Right lobe of liver (tissue), 6 donors: ENCODE results near the gene ZYG11B. TPM values are rescaled to one million over a fixed set of nuclear protein-coding genes. Genes with fewer than 3 reads are reported as not detected.

Experiments
- ATAC-seq, 4 donors: fragments of 200-7000 bp; cut with Tn5 transposase; one replicate each; pipeline ENCODE4 v1.9.1; 2020; ENCODE audit warnings: mild to moderate bottlenecking in 4 of 4, moderate library complexity in 4 of 4
- DNase-seq, 3 donors: peaks; one replicate each; pipeline ENCODE4 v3.0.0-alpha.2; 2020
- H3K27ac ChIP-seq, 3 donors: fragments of 200-600 bp; one replicate each; pipeline ENCODE4 v1.8.0; 2022
- H3K27me3 ChIP-seq, 2 donors: fragments of 200-600 bp; one replicate each; pipeline ENCODE4 v1.8.0; 2022
- H3K36me3 ChIP-seq, 4 donors: fragments of 200-600 bp; sonication (generic) in 1 of 4; one replicate each; pipeline versions ENCODE4 v1.5.1 to v1.8.0; 2017 to 2022; ENCODE audit warnings: control low read depth in 1 of 4
- H3K4me1 ChIP-seq, 4 donors: fragments of 200-600 bp; sonication (generic) in 1 of 4; one replicate each; pipeline versions ENCODE4 v1.5.1 to v1.8.0; 2017 to 2022; ENCODE audit warnings: control low read depth in 1 of 4
- H3K4me3 ChIP-seq, 3 donors: fragments of 200-600 bp; one replicate each; pipeline ENCODE4 v1.8.0; 2022
- H3K9me3 ChIP-seq, 4 donors: fragments of 200-600 bp; sonication (generic) in 1 of 4; one replicate each; pipeline versions ENCODE4 v1.5.1 to v1.8.0; 2017 to 2022; ENCODE audit warnings: control low read depth in 1 of 4
- CTCF ChIP-seq, 4 donors: fragments of 200-600 bp in 3 of 4; fragments of 450-650 bp in 1 of 4; IDR thresholded peaks; one replicate each; pipeline versions ENCODE4 v1.5.1 to v1.8.0; 2016 to 2022; ENCODE audit warnings: antibody characterized with exemption in 4 of 4, mild to moderate bottlenecking in 2 of 4
- POLR2A ChIP-seq: fragments of 450-650 bp; IDR thresholded peaks from one replicate; pipeline ENCODE4 v1.6.1; 2017; ENCODE audit warnings: antibody characterized with exemption, mild to moderate bottlenecking
- WGBS: methylation state at CpG from one replicate; pipeline ENCODE4 v1.1.6; 2018; ENCODE audit warnings: low coverage, low lambda C conversion rate; ENCODE audit not compliant: insufficient coverage; ENCODE audit errors: missing lambda C conversion rate; 5-methylcytosine and 5-hydroxymethylcytosine counted together
- intact Hi-C, 2 donors: fragments of 100-400 bp; cut with DNase I; formaldehyde crosslinking; loops; one replicate each; pipeline versions ENCODE4 v1.11.2 to v1.14.1; 2022
- total RNA-seq, 6 experiments: library from RNA; depleted of rRNA in 2 of 6; stranded (reverse); fragments of >200 nt in 2 of 6; fragmentation: NEBNext Ultra II Directional in 3 of 6; extraction: Animal tissue kit (Norgen Biotek cat#: 25700) in 3 of 6; gene quantifications; one replicate each; pipeline versions ENCODE4 v1.1.0 to v1.2.4, GENCODE V29; 2016 to 2023
- donor health status: DM: no; HTN: yes; CAD: no.
- donor health status: DM: no; HTN: no; CAD: no.
- donor health status: DM: no; HTN: no; CAD: no.
- donor health status: DM: no; HTN: yes; CAD: no.
- donor health status: DM: no; HTN: yes; CAD: no.

ZYG11B gene
- total RNA-seq, 6 experiments from 2014 or later: 17.7 to 39.2 (median 30.9) TPM

DNA sequence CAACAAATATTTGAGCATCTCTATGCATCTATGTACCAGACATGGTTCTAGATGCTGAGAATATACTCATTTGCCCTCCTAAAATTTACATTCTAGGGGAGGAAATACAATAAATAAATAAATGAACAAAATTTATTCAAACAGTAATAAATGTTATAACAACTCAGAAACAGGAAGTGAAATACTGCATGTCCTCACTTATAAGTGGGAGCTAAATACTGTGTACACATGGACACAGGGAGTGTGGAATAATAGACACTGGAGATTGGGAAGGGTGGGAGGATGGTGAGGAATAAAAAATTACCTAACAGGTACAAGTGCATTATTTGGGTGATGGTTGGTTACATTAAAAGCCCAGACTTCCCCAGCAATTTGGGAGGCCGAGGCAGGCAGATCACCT, 32.4 kb upstream of the ZYG11B start:
- no peak for ATAC-seq
- H3K36me3 ChIP-seq: peaks cover 0 to 23% (median 0%) of the 10 kb centered on the region in 4 donors
- H3K4me1 ChIP-seq: peaks cover 0 to 14% (median 0%) of the 10 kb centered on the region in 4 donors
- H3K27ac ChIP-seq: no peak overlapping the region
- no peaks in the 10 kb centered on the region for H3K9me3 ChIP-seq
- no peaks in the 10 kb centered on the region for H3K27me3 ChIP-seq
- no peak for DNase-seq
- intact Hi-C loops: no loop called here
- no peak overlapping the region for H3K4me3 ChIP-seq
- TF ChIP-seq CTCF (IDR thresholded peaks at IDR 0.05) (no peak), POLR2A (no peak)
- 67% methylated on average over 1 of the region's 1 CpG for WGBS

DNA sequence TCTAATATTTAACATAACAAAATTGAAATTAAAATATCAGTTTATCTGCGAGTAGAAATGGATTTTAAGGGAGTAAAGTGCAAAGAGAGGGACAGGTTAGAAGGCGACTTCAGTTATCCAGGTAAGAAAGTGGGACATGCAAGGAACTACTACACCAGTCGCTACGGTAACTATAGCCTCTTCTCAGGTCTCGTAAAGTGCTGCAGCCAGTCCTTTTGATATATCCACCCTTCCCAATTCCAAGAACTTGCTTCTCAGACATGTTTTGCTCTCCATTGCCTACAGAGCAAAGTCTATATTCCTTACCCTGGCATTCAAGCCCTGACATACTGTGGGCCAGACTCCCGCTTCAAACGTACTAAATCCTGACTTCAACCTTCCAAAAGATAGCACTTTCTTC, 30.6 kb upstream of the ZYG11B start:
- intact Hi-C loops: no loop called here
- TF ChIP-seq CTCF (IDR thresholded peaks at IDR 0.05) (no peak), POLR2A (no peak)
- H3K4me1 ChIP-seq: peaks cover 0 to 17% (median 0%) of the 10 kb centered on the region in 4 donors
- no peak overlapping the region for H3K4me3 ChIP-seq
- H3K27me3 ChIP-seq: no peaks in the 10 kb centered on the region
- DNase-seq: no peak
- no peak for ATAC-seq
- WGBS: 88% methylated on average over 7 of the region's 7 CpGs
- H3K27ac ChIP-seq: no peak overlapping the region
- H3K9me3 ChIP-seq: no peaks in the 10 kb centered on the region
- peaks cover 0 to 20% (median 0%) of the 10 kb centered on the region in 4 donors for H3K36me3 ChIP-seq

GRCh38 chr1:52697795-52698674, 28.2 kb upstream of the ZYG11B start, which contains the start of gene COA7:
COA7 (minus strand) TSS chr1:52698347; CDS start chr1:52698326, 21 bp downstream.
- H3K4me3 ChIP-seq: peak within 1 kb of the TSS; percentile 75 to 93 (median 82)
- DNase-seq (peak; percentile 89 to 91 (median 91)), ATAC-seq (peak; percentile 73 to 79 (median 78))
- no peaks in the 10 kb centered on the region for H3K9me3 ChIP-seq
- H3K4me1 ChIP-seq: peaks cover 0 to 14% (median 0%) of the 10 kb centered on the region in 4 donors
- no peak for TF ChIP-seq CTCF (IDR thresholded peaks at IDR 0.05)
- TF ChIP-seq POLR2A: peak; percentile 38
- no peaks in the 10 kb centered on the region for H3K36me3 ChIP-seq
- H3K27me3 ChIP-seq: no peaks in the 10 kb centered on the region
- peak within 1 kb of the TSS; percentile 72 to 85 (median 75) for H3K27ac ChIP-seq
- WGBS: 2% methylated on average over 48 of the region's 68 CpGs
- intact Hi-C loops: no loop called here

- Histone ChIP-seq H3K4me3 (peak overlapping the region; percentile 38 to 55 (median 54)), H3K27ac (peak overlapping the region; percentile 88 to 98 (median 95)), H3K27me3 (no peaks in the 10 kb centered on the region), H3K9me3 (no peaks in the 10 kb centered on the region), H3K36me3 (no peaks in the 10 kb centered on the region), H3K4me1 (peaks cover 0 to 33% (median 8%) of the 10 kb centered on the region in 4 donors)
- DNase-seq (peak; percentile 93 to 96 (median 95)), ATAC-seq (peak; percentile 73 to 88 (median 82))
- no peak for TF ChIP-seq CTCF (IDR thresholded peaks at IDR 0.05)
- peak; percentile 78 for TF ChIP-seq POLR2A
- 4% methylated on average over 19 of the region's 35 CpGs for WGBS
- intact Hi-C loops: loop anchor here in 1 of 2 donors (10.0 kb wide), 1 partner anchor 222 kb away; the partner anchor contains the start of genes ECHDC2 and SCP2
Observed at GRCh38 chr1:52702886-52703787, 23.1 kb upstream of the ZYG11B start.
